GM12865 (cell line): Measurements from ENCODE around the gene MYL7.

ENCODE experiments used
- DNase-seq: peaks from one replicate; pipeline ENCODE4 v3.0.0; 2010; ENCODE audit warnings: low read depth
- H3K4me3 ChIP-seq: 2 replicates; pipeline ENCODE4 v1.5.1; 2011; ENCODE audit warnings: mild to moderate bottlenecking, low read depth, low read length, control low read depth
- TF ChIP-seq, protein P1 (sequence below): IDR thresholded peaks from 2 replicates; pipeline ENCODE4 v1.5.1; 2011; ENCODE audit warnings: low read length, control low read depth, low read depth, inconsistent platforms; ENCODE audit not compliant: insufficient read depth; ENCODE audit errors: missing control alignments

Gene MYL7

GRCh38 chr7:44110719-44111635, 30.2 kb downstream of the MYL7 start:
- H3K4me3 ChIP-seq: no peak overlapping the region
- TF ChIP-seq, protein P1, sequence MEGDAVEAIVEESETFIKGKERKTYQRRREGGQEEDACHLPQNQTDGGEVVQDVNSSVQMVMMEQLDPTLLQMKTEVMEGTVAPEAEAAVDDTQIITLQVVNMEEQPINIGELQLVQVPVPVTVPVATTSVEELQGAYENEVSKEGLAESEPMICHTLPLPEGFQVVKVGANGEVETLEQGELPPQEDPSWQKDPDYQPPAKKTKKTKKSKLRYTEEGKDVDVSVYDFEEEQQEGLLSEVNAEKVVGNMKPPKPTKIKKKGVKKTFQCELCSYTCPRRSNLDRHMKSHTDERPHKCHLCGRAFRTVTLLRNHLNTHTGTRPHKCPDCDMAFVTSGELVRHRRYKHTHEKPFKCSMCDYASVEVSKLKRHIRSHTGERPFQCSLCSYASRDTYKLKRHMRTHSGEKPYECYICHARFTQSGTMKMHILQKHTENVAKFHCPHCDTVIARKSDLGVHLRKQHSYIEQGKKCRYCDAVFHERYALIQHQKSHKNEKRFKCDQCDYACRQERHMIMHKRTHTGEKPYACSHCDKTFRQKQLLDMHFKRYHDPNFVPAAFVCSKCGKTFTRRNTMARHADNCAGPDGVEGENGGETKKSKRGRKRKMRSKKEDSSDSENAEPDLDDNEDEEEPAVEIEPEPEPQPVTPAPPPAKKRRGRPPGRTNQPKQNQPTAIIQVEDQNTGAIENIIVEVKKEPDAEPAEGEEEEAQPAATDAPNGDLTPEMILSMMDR: no peak
- DNase-seq: no peak

GRCh38 chr7:44109991-44110390, 31.1 kb downstream of the MYL7 start:
- no peak overlapping the region for H3K4me3 ChIP-seq
- no peak for DNase-seq
- TF ChIP-seq, protein P1: no peak

GRCh38 chr7:44108768-44109750, 32.1 kb downstream of the MYL7 start:
- TF ChIP-seq, protein P1: no peak
- no peak overlapping the region for H3K4me3 ChIP-seq
- no peak for DNase-seq

GRCh38 chr7:44107961-44108767, 33.0 kb downstream of the MYL7 start:
- H3K4me3 ChIP-seq: no peak overlapping the region
- no peak for DNase-seq
- TF ChIP-seq, protein P1: no peak

- no peak overlapping the region for H3K4me3 ChIP-seq
- DNase-seq: no peak
- TF ChIP-seq, protein P1: no peak
These were observed 33.8 kb downstream of the MYL7 start for GRCh38 chr7:44107116-44107960.
